Activated CD4-positive, alpha-beta memory T cell treated with anti-CD3 and anti-CD28 coated beads for 36 hours (primary cell): ENCODE measurements around the gene RGS16. TPM values are rescaled to one million over a fixed set of nuclear protein-coding genes. Genes with fewer than 3 reads are reported as not detected.

ENCODE experiments used
- CTCF ChIA-PET: fragments of 350-600 bp; sonication (Branson Sonifier 250); formaldehyde crosslinking; loops from one replicate; lab custom pipeline; 2021; ENCODE audit warnings: antibody characterized with exemption, inconsistent platforms; lab: Charles Lee
- POLR2A ChIA-PET: fragments of 350-600 bp; sonication (Branson Sonifier 250); formaldehyde crosslinking; loops from one replicate; lab custom pipeline; 2021; ENCODE audit warnings: antibody characterized with exemption; lab: Charles Lee
- DNase-seq: peaks from one replicate; pipeline ENCODE4 v3.0.0-alpha.2; 2020
- H3K27ac Mint-ChIP-seq: one replicate; pipeline ENCODE4 v1.8.0; 2021; ENCODE audit warnings: mixed read lengths
- H3K27me3 Mint-ChIP-seq: one replicate; pipeline ENCODE4 v1.8.0; 2021; ENCODE audit warnings: mixed read lengths
- H3K36me3 Mint-ChIP-seq: one replicate; pipeline ENCODE4 v1.8.0; 2021; ENCODE audit warnings: mixed read lengths
- H3K4me1 Mint-ChIP-seq: one replicate; pipeline ENCODE4 v1.8.0; 2021; ENCODE audit warnings: low read depth, mixed read lengths
- H3K4me3 Mint-ChIP-seq: one replicate; pipeline ENCODE4 v1.8.0; 2021; ENCODE audit warnings: mild to moderate bottlenecking, mixed read lengths
- H3K9me3 Mint-ChIP-seq: one replicate; pipeline ENCODE4 v1.8.0; 2021; ENCODE audit warnings: mixed read lengths
- intact Hi-C: fragments of 100-400 bp; cut with micrococcal nuclease; formaldehyde crosslinking; loops from one replicate; pipeline ENCODE4 v1.15.1; 2023
- total RNA-seq, 2 experiments: library from RNA; stranded (reverse); gene quantifications; one replicate each; pipeline ENCODE4 v1.2.3, GENCODE V29; 2021

The RGS16 gene
- total RNA-seq, 2 experiments from 2014 or later, result 49.8 to 51.9 TPM

DNA sequence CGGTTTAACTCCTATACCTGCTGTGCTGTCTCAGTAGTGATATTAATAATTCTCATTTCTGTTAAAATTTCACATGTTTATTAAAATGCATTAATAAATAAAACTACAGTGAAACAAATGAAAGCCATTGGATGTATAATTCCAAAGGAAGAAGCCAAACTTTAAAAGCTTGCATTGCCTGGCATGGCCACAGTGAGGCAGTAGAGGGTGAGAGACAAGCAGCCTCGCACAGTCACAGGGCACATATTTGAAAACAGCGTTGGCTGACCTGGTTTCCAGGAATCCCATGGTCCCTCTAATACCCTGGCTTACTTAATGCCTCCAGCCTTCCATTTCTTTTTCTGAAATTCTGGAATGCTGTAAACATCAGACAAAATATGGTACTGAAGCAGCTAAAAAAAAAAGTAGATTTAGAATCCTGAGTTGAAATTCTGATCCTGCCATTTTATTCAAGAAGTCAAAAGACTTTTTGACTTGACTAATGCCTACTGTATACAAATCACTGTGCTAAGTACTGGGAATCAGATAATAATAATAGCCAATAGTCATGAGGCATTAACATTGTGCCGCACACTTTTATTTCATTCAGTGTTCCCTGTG, 8.4 kb downstream of the RGS16 start:
- CTCF ChIA-PET, result interaction anchor here (0.6 to 22.4 kb wide), 44 partner anchors 10 to 913 kb away, joined by 3 to 1086 read pairs (median 4); partner anchors contain the start of genes NPL and RGS16
- H3K9me3 Mint-ChIP-seq, result no peaks in the 10 kb centered on the region

DNA sequence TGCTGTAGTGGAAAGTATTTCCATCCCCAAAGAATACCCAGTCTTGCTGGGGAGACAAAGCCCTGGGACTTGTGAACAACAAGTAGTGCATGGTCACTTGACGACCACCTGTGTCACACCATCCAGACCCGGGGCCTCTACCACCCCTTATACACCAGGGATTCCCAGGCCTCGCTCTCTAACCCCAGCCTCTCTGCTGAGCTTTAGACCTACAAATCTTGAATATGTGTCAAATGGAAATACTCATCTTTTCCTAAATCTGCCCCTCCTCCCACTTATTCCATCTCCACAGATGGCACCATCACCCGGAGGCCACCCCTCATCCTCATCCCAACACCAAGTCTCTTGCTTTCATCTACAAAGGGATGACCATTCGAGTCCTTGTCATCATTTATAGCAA, 14.3 kb downstream of the RGS16 start:
- Mint-ChIP-seq H3K4me1 (peaks cover 34% of the 10 kb centered on the region), H3K36me3 (peaks cover 2% of the 10 kb centered on the region), H3K27me3 (no peaks in the 10 kb centered on the region), H3K27ac (no peak overlapping the region), H3K4me3 (peak overlapping the region; percentile 94), H3K9me3 (no peaks in the 10 kb centered on the region)
- POLR2A ChIA-PET, result interaction anchor here (1.0 to 1.1 kb wide), 2 partner anchors 15 to 40 kb away, joined by 3 read pairs; no protein-coding TSS in a partner anchor
- intact Hi-C loops, result loop anchor here (5.0 kb wide), 1 partner anchor 558 kb away; no protein-coding TSS in a partner anchor
- CTCF ChIA-PET, result interaction anchor here (1.7 to 22.4 kb wide), 3 partner anchors 10 to 197 kb away, joined by 4 to 1086 read pairs (median 46); partner anchors contain the start of gene NPL
- no peak for DNase-seq

More for the DNA sequence above, 8.4 kb downstream of the RGS16 start:
- DNase-seq, result peak; percentile 80
- POLR2A ChIA-PET, result interaction anchor here (0.6 to 1.0 kb wide), 2 partner anchors 13 to 187 kb away, joined by 3 to 6 read pairs; no protein-coding TSS in a partner anchor
- peaks cover 6% of the 10 kb centered on the region for H3K36me3 Mint-ChIP-seq
- H3K27me3 Mint-ChIP-seq, result no peaks in the 10 kb centered on the region
- H3K27ac Mint-ChIP-seq, result no peak overlapping the region
- intact Hi-C loops, result loop anchor here (1.0 to 5.0 kb wide), 2 partner anchors 189 to 508 kb away; no protein-coding TSS in a partner anchor
- no peak overlapping the region for H3K4me3 Mint-ChIP-seq
- H3K4me1 Mint-ChIP-seq, result peaks cover 10% of the 10 kb centered on the region

- Mint-ChIP-seq H3K9me3 (no peaks in the 10 kb centered on the region), H3K36me3 (peaks cover 2% of the 10 kb centered on the region), H3K4me1 (peaks cover 38% of the 10 kb centered on the region), H3K4me3 (peak overlapping the region; percentile 94), H3K27me3 (no peaks in the 10 kb centered on the region), H3K27ac (peak overlapping the region; percentile 99)
- POLR2A ChIA-PET, result interaction anchor here (0.8 to 2.1 kb wide), 4 partner anchors 14 to 198 kb away, joined by 3 to 11 read pairs (median 3); no protein-coding TSS in a partner anchor
- CTCF ChIA-PET, result interaction anchor here (1.7 to 22.4 kb wide), 3 partner anchors 10 to 198 kb away, joined by 4 to 1086 read pairs (median 46); partner anchors contain the start of gene NPL
- intact Hi-C loops, result loop anchor here (5.0 kb wide), 1 partner anchor 557 kb away; no protein-coding TSS in a partner anchor
- DNase-seq, result no peak
Measured at GRCh38 chr1:182589520-182589919, 14.7 kb downstream of the RGS16 start.

GRCh38 chr1:182588500-182589396, 15.4 kb downstream of the RGS16 start, which contains the start of gene RNASEL:
Gene RNASEL (minus strand): TSS chr1:182589256. CDS start chr1:182586806, 2,450 bp downstream.
- no peaks in the 10 kb centered on the region for H3K9me3 Mint-ChIP-seq
- intact Hi-C loops, result loop anchor here (1.0 to 5.0 kb wide), 4 partner anchors 27 to 556 kb away; partner anchors contain the start of gene DHX9
- H3K27me3 Mint-ChIP-seq, result no peaks in the 10 kb centered on the region
- POLR2A ChIA-PET, result interaction anchor here (0.8 to 2.1 kb wide), 4 partner anchors 15 to 252 kb away, joined by 3 to 11 read pairs (median 3); no protein-coding TSS in a partner anchor
- CTCF ChIA-PET, result interaction anchor here (0.6 to 22.4 kb wide), 6 partner anchors 11 to 504 kb away, joined by 3 to 1086 read pairs (median 6); partner anchors contain the start of gene NPL
- peaks cover 46% of the 10 kb centered on the region for H3K4me1 Mint-ChIP-seq
- H3K4me3 Mint-ChIP-seq, result peak within 1 kb of the TSS; percentile 94
- peak; percentile 74 for DNase-seq
- peak within 1 kb of the TSS; percentile 99 for H3K27ac Mint-ChIP-seq
- peaks cover 2% of the 10 kb centered on the region for H3K36me3 Mint-ChIP-seq

DNA sequence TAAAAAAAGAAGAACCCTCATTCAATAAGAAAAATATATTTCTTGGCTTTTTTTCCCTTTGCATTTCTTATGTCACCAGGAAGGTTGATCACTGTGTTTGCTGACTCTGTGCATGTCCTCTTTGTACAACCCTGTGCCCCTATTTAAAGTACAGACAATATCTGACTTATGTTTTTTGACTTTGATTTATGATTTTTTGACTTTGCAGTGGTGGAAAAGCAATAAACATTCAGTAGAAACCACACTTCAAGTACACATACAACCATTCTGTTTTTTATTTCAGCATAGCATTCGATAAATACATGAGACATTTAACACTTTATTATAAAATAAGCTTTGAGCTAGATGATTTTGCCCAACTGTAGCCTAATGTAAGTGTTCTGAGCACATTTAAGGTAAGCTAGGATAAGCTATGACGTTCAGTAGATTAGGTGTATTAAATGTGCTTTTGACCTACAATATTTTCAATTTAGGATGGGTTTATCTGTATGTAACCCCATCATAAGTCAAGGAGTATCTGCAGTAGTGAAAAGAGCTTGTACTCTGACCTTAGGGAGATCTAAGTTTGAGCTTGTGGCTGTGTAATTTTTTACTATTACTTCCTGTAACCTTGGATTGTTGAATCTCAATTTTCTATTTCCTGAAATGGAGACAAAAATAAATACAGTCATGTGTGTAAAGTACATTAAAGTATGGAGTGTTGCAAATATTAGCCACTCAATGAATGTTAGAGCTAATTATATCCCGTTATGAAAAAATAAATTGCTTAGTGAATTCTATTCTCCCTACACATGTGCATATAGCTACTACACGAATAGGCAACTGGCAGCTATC, 16.3 kb downstream of the RGS16 start:
- ChIA-PET CTCF (interaction anchor here (0.6 to 22.4 kb wide), 6 partner anchors 12 to 503 kb away, joined by 3 to 1086 read pairs (median 6); partner anchors contain the start of gene NPL), POLR2A (interaction anchor here (0.5 to 2.1 kb wide), 3 partner anchors 15 to 339 kb away, joined by 3 to 11 read pairs (median 3); no protein-coding TSS in a partner anchor)
- Mint-ChIP-seq H3K4me3 (peak overlapping the region; percentile 94), H3K4me1 (peaks cover 54% of the 10 kb centered on the region), H3K27me3 (no peaks in the 10 kb centered on the region), H3K27ac (peak overlapping the region; percentile 99), H3K36me3 (peaks cover 7% of the 10 kb centered on the region), H3K9me3 (no peaks in the 10 kb centered on the region)
- intact Hi-C loops, result loop anchor here (1.0 to 5.0 kb wide), 4 partner anchors 27 to 556 kb away; partner anchors contain the start of gene DHX9
- DNase-seq, result no peak

DNA sequence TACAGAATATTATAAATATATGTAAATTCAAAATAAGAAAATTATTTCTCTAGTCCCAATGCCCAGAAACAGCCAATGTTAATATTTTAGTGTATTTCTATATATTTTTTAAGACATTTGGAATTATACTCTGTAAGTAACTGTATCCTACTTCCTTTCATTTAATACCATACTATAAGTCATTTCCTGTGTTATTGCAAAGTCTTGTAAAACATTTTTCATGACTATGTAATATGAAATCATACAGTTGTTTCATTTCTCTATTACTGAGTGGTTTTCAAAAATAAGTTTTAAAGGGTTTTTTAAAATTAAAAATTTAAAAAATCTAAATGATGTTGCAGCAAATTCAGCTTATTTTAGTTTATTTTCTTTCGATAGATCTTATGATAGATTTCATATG, 17.1 kb downstream of the RGS16 start:
- POLR2A ChIA-PET, result no interaction called here

GRCh38 chr1:182586380-182586779, 17.8 kb downstream of the RGS16 start:
- Mint-ChIP-seq H3K4me1 (peaks cover 60% of the 10 kb centered on the region), H3K9me3 (no peaks in the 10 kb centered on the region), H3K4me3 (no peak overlapping the region), H3K27ac (no peak overlapping the region), H3K36me3 (peaks cover 11% of the 10 kb centered on the region), H3K27me3 (no peaks in the 10 kb centered on the region)
- ChIA-PET CTCF (interaction anchor here (0.6 to 2.0 kb wide), 4 partner anchors 10 to 948 kb away, joined by 3 to 10 read pairs (median 4); no protein-coding TSS in a partner anchor), POLR2A (interaction anchor here (0.7 kb wide), 1 partner anchor 15 kb away, joined by 3 read pairs; no protein-coding TSS in a partner anchor)
- intact Hi-C loops, result loop anchor here (5.0 kb wide), 1 partner anchor 554 kb away; no protein-coding TSS in a partner anchor
- no peak for DNase-seq

More for the DNA sequence above, 17.1 kb downstream of the RGS16 start:
- Mint-ChIP-seq H3K27me3 (no peaks in the 10 kb centered on the region), H3K4me3 (no peak overlapping the region), H3K36me3 (peaks cover 9% of the 10 kb centered on the region), H3K9me3 (no peaks in the 10 kb centered on the region), H3K4me1 (peaks cover 60% of the 10 kb centered on the region), H3K27ac (no peak overlapping the region)
- CTCF ChIA-PET, result interaction anchor here (1.2 to 2.0 kb wide), 2 partner anchors 9 to 198 kb away, joined by 4 to 10 read pairs; no protein-coding TSS in a partner anchor
- intact Hi-C loops, result loop anchor here (5.0 kb wide), 1 partner anchor 555 kb away; no protein-coding TSS in a partner anchor
- DNase-seq, result no peak

DNA sequence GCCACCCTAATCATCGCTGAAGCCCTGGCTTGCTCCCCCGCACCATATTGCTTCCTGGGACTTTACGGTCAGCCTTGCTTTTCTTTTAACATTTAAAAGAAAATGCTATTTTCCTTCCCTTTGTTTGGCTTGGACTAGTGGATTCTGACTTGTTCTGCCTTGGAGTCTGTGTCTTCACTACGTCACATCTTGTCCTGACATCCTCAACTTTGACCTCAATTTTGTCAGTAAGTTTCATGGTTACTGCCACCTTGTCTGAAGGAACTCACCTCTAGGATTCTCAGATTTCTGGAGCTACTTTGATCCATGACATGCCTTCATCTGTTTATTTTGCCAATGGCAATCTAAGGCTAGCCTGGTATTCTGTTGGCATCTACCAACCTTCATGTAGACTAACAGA, 19.4 kb downstream of the RGS16 start:
- ChIA-PET POLR2A (no interaction called here), CTCF (interaction anchor here (1.0 to 2.0 kb wide), 4 partner anchors 11 to 198 kb away, joined by 3 to 10 read pairs (median 4); no protein-coding TSS in a partner anchor)
- intact Hi-C loops, result loop anchor here (5.0 kb wide), 1 partner anchor 552 kb away; no protein-coding TSS in a partner anchor
- Mint-ChIP-seq H3K27ac (no peak overlapping the region), H3K4me3 (no peak overlapping the region), H3K36me3 (peaks cover 22% of the 10 kb centered on the region), H3K27me3 (no peaks in the 10 kb centered on the region), H3K4me1 (peaks cover 61% of the 10 kb centered on the region), H3K9me3 (no peaks in the 10 kb centered on the region)
- DNase-seq, result no peak

- POLR2A ChIA-PET, result no interaction called here
- no peak for DNase-seq
Measured at GRCh38 chr1:182580736-182581135, 23.5 kb downstream of the RGS16 start.

GRCh38 chr1:182575540-182576149, 28.5 kb downstream of the RGS16 start:
- Mint-ChIP-seq H3K4me3 (no peak overlapping the region), H3K4me1 (peaks cover 15% of the 10 kb centered on the region), H3K9me3 (no peaks in the 10 kb centered on the region), H3K27me3 (no peaks in the 10 kb centered on the region), H3K36me3 (peaks cover 43% of the 10 kb centered on the region), H3K27ac (no peak overlapping the region)
- no peak for DNase-seq
- intact Hi-C loops, result no loop called here
- POLR2A ChIA-PET, result interaction anchor here (0.5 kb wide), 1 partner anchor 109 kb away, joined by 3 read pairs; the partner anchor contains the start of gene RGS8
- CTCF ChIA-PET, result no interaction called here

More at GRCh38 chr1:182580736-182581135, 23.5 kb downstream of the RGS16 start:
- Mint-ChIP-seq H3K4me3 (no peak overlapping the region), H3K27ac (no peak overlapping the region), H3K4me1 (peaks cover 50% of the 10 kb centered on the region), H3K9me3 (no peaks in the 10 kb centered on the region), H3K36me3 (peaks cover 41% of the 10 kb centered on the region), H3K27me3 (no peaks in the 10 kb centered on the region)
- intact Hi-C loops, result no loop called here
- CTCF ChIA-PET, result interaction anchor here (1.4 kb wide), 1 partner anchor 201 kb away, joined by 4 read pairs; no protein-coding TSS in a partner anchor
